Cardiac muscle cell (in vitro differentiated cells and primary cell): ENCODE data around the gene FAM193A. TPM values are rescaled to one million over a fixed set of nuclear protein-coding genes. Genes with fewer than 3 reads are reported as not detected.

Source experiments
- DNase-seq, 2 donors: peaks; one replicate each; pipeline versions ENCODE4 v3.0.0 to v3.0.0-alpha.2; 2010 to 2017; ENCODE audit warnings: low read depth in 1 of 2, low spot score in 1 of 2
- H3K27ac ChIP-seq: fragments of 200-600 bp; sonication (generic); 2 replicates; pipeline ENCODE4 v1.5.1; 2016
- H3K27me3 ChIP-seq: fragments of 200-600 bp; sonication (generic); 2 replicates; pipeline ENCODE4 v1.6.0; 2016; ENCODE audit warnings: control low read depth
- H3K36me3 ChIP-seq: fragments of 200-600 bp; sonication (generic); 2 replicates; pipeline ENCODE4 v1.5.1; 2016; ENCODE audit warnings: control low read depth
- H3K4me1 ChIP-seq: fragments of 200-600 bp; sonication (generic); 2 replicates; pipeline ENCODE4 v1.8.1; 2017; ENCODE audit warnings: low read depth, mild to moderate bottlenecking, mixed run types
- H3K4me3 ChIP-seq: fragments of 200-600 bp; sonication (generic); 2 replicates; pipeline ENCODE4 v1.5.1; 2016; ENCODE audit warnings: mild to moderate bottlenecking
- H3K9me3 ChIP-seq: fragments of 200-600 bp; sonication (generic); 2 replicates; pipeline ENCODE4 v1.5.1; 2017; ENCODE audit warnings: low read depth, mild to moderate bottlenecking, control low read depth
- CTCF ChIP-seq: IDR thresholded peaks from 2 replicates; pipeline ENCODE4 v1.5.1; 2012; ENCODE audit warnings: low read depth, mild to moderate bottlenecking, low read length
- polyA plus RNA-seq: library from polyadenylated mRNA; unstranded; fragments of >200 nt; fragmentation: Nextera tagmentation; extraction: Ambion mirVana; gene quantifications from 2 replicates; pipeline ENCODE4 v1.2.1, GENCODE V29; 2016
- total RNA-seq: library from RNA; depleted of rRNA; stranded (reverse); fragments of >200 nt; gene quantifications from 2 replicates; pipeline ENCODE4 v1.2.3, GENCODE V29; 2016

Gene FAM193A
- total and polyA plus RNA-seq, 2 experiments from 2014 or later: 12.0 to 34.0 TPM

GRCh38 chr4:2685541-2685940, 149.1 kb downstream of the FAM193A start:
- no peaks in the 10 kb centered on the region for H3K27me3 ChIP-seq
- H3K9me3 ChIP-seq: no peaks in the 10 kb centered on the region
- H3K27ac ChIP-seq: no peak overlapping the region
- no peak for TF ChIP-seq CTCF
- no peak overlapping the region for H3K4me3 ChIP-seq
- no peaks in the 10 kb centered on the region for H3K4me1 ChIP-seq
- no peak for DNase-seq
- H3K36me3 ChIP-seq: peaks cover 31% of the 10 kb centered on the region

GRCh38 chr4:2686379-2687265, 150.2 kb downstream of the FAM193A start:
- H3K36me3 ChIP-seq: peaks cover 35% of the 10 kb centered on the region
- TF ChIP-seq CTCF: no peak
- no peaks in the 10 kb centered on the region for H3K27me3 ChIP-seq
- H3K4me3 ChIP-seq: no peak overlapping the region
- no peak overlapping the region for H3K27ac ChIP-seq
- no peaks in the 10 kb centered on the region for H3K4me1 ChIP-seq
- DNase-seq: no peak
- no peaks in the 10 kb centered on the region for H3K9me3 ChIP-seq

- Histone ChIP-seq H3K27me3 (no peaks in the 10 kb centered on the region), H3K27ac (no peak overlapping the region), H3K4me3 (no peak overlapping the region), H3K4me1 (no peaks in the 10 kb centered on the region), H3K36me3 (peaks cover 48% of the 10 kb centered on the region), H3K9me3 (no peaks in the 10 kb centered on the region)
- no peak for DNase-seq
- TF ChIP-seq CTCF: no peak
These were observed 151.8 kb downstream of the FAM193A start for GRCh38 chr4:2688281-2688680.

DNA sequence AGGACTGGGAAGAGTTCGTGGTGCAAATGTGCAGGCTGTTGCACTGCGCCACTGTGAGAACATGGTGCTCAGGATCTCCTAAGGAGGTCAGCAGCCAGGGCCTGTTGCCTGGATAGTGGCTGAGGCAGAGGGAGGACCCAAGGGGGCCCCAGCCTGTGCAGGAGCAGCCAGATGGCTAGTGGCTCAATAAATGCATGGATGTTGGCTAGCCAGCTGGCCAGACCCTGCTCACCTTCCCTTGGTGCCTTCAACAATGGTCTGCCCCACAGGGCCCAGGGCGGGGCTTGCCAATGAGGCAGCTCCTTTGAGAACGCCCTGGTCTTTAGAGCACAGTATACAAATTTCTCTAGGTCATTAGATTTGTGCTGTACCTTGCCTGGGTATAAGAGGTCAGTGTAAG, 152.2 kb downstream of the FAM193A start:
- peaks cover 52% of the 10 kb centered on the region for H3K36me3 ChIP-seq
- no peak overlapping the region for H3K4me3 ChIP-seq
- no peaks in the 10 kb centered on the region for H3K4me1 ChIP-seq
- H3K27me3 ChIP-seq: no peaks in the 10 kb centered on the region
- no peaks in the 10 kb centered on the region for H3K9me3 ChIP-seq
- H3K27ac ChIP-seq: peak overlapping the region; percentile 36
- DNase-seq: no peak
- no peak for TF ChIP-seq CTCF

GRCh38 chr4:2689114-2689513, 152.7 kb downstream of the FAM193A start:
- Histone ChIP-seq H3K27me3 (no peaks in the 10 kb centered on the region), H3K36me3 (peaks cover 55% of the 10 kb centered on the region), H3K27ac (peak overlapping the region; percentile 36), H3K4me1 (no peaks in the 10 kb centered on the region), H3K9me3 (no peaks in the 10 kb centered on the region), H3K4me3 (no peak overlapping the region)
- DNase-seq: no peak
- no peak for TF ChIP-seq CTCF
